Measurements from ENCODE around the gene TCF23.

Gene TCF23

GRCh38 chr2:27148801-27149439 lies at the start of gene TCF23:
Gene TCF23 (plus strand): TSS chr2:27149004. CDS start chr2:27149134, 130 bp downstream.
- POLR2A ChIA-PET (ENCODE audit: low non-redundant PET) = no interaction called here
- no peak for DNase-seq (ENCODE audit: low spot score)
- H3K27ac ChIP-seq = no peak within 1 kb of the TSS
- no peak for TF ChIP-seq CTCF (conservative IDR thresholded peaks at IDR 0.05; ENCODE audit: low read depth)
- CTCF ChIA-PET = interaction anchor here (1.3 kb wide), 1 partner anchor 21 kb away, joined by 7 read pairs; no protein-coding TSS in a partner anchor

GRCh38 chr2:27099334-27099955 lies 49.4 kb upstream of the TCF23 start:
- H3K27ac ChIP-seq = no peak overlapping the region
- TF ChIP-seq CTCF (conservative IDR thresholded peaks at IDR 0.05; ENCODE audit: low read depth) = no peak
- CTCF ChIA-PET = interaction anchor here (0.8 to 2.6 kb wide), 4 partner anchors 70 to 394 kb away, joined by 3 to 14 read pairs (median 10); no protein-coding TSS in a partner anchor
- DNase-seq (ENCODE audit: low spot score) = no peak
- POLR2A ChIA-PET (ENCODE audit: low non-redundant PET) = no interaction called here

GRCh38 chr2:27100036-27100435 lies 48.8 kb upstream of the TCF23 start:
- ChIA-PET POLR2A (ENCODE audit: low non-redundant PET) (interaction anchor here (0.5 kb wide), 1 partner anchor 31 kb away, joined by 3 read pairs; no protein-coding TSS in a partner anchor), CTCF (interaction anchor here (1.3 to 2.6 kb wide), 3 partner anchors 70 to 181 kb away, joined by 3 to 14 read pairs (median 13); no protein-coding TSS in a partner anchor)
- no peak for TF ChIP-seq CTCF (conservative IDR thresholded peaks at IDR 0.05; ENCODE audit: low read depth)
- DNase-seq (ENCODE audit: low spot score) = no peak
- no peak overlapping the region for H3K27ac ChIP-seq

- POLR2A ChIA-PET (ENCODE audit: low non-redundant PET) = no interaction called here
- CTCF ChIA-PET = interaction anchor here (0.6 to 1.7 kb wide), 4 partner anchors 14 to 933 kb away, joined by 3 to 6 read pairs (median 3); no protein-coding TSS in a partner anchor
- no peak for DNase-seq (ENCODE audit: low spot score)
- TF ChIP-seq CTCF (conservative IDR thresholded peaks at IDR 0.05; ENCODE audit: low read depth) = no peak
- H3K27ac ChIP-seq = no peak overlapping the region
These were observed 46.5 kb upstream of the TCF23 start for GRCh38 chr2:27102329-27102728.

GRCh38 chr2:27105981-27106380 lies 42.8 kb upstream of the TCF23 start:
- H3K27ac ChIP-seq = no peak overlapping the region
- POLR2A ChIA-PET (ENCODE audit: low non-redundant PET) = no interaction called here
- no peak for TF ChIP-seq CTCF (conservative IDR thresholded peaks at IDR 0.05; ENCODE audit: low read depth)
- CTCF ChIA-PET = interaction anchor here (0.7 to 0.9 kb wide), 2 partner anchors 64 to 174 kb away, joined by 3 read pairs; no protein-coding TSS in a partner anchor
- DNase-seq (ENCODE audit: low spot score) = no peak

- no peak for TF ChIP-seq CTCF (conservative IDR thresholded peaks at IDR 0.05; ENCODE audit: low read depth)
- CTCF ChIA-PET = interaction anchor here (0.6 kb wide), 1 partner anchor 362 kb away, joined by 4 read pairs; no protein-coding TSS in a partner anchor
- no peak for DNase-seq (ENCODE audit: low spot score)
- no peak overlapping the region for H3K27ac ChIP-seq
- POLR2A ChIA-PET (ENCODE audit: low non-redundant PET) = no interaction called here
These were observed 40.6 kb upstream of the TCF23 start for GRCh38 chr2:27108221-27108620.
